GM12874 (cell line): ENCODE data around the gene CLIC4.

Experiments
- CTCF ChIP-seq: IDR thresholded peaks from 2 replicates; pipeline ENCODE4 v1.5.1; 2011; ENCODE audit warnings: low read depth, mild to moderate bottlenecking, control low read depth, low read length, moderate library complexity; ENCODE audit not compliant: insufficient read depth

The CLIC4 gene

GRCh38 chr1:24822887-24823286 lies 77.6 kb downstream of the CLIC4 start:
- TF ChIP-seq CTCF, result no peak

- TF ChIP-seq CTCF, result no peak
Observed at GRCh38 chr1:24825174-24825573, 79.9 kb downstream of the CLIC4 start.

GRCh38 chr1:24826510-24826909 lies 81.3 kb downstream of the CLIC4 start:
- TF ChIP-seq CTCF, result no peak

GRCh38 chr1:24827379-24828135 lies 82.3 kb downstream of the CLIC4 start:
- TF ChIP-seq CTCF, result no peak

GRCh38 chr1:24828183-24828886 lies 83.1 kb downstream of the CLIC4 start:
- no peak for TF ChIP-seq CTCF

GRCh38 chr1:24828887-24829192 lies 83.6 kb downstream of the CLIC4 start:
- TF ChIP-seq CTCF, result no peak

GRCh38 chr1:24830680-24831272 lies 85.5 kb downstream of the CLIC4 start:
- peak; percentile 57; the same call in 1 of the 2 replicates for TF ChIP-seq CTCF
